GM12865 (cell line): Measurements from ENCODE around the gene HMGB3.

ENCODE experiments used
- DNase-seq: peaks from one replicate; pipeline ENCODE4 v3.0.0; 2010; ENCODE audit warnings: low read depth
- H3K4me3 ChIP-seq: 2 replicates; pipeline ENCODE4 v1.5.1; 2011; ENCODE audit warnings: mild to moderate bottlenecking, low read depth, low read length, control low read depth
- CTCF ChIP-seq: IDR thresholded peaks from 2 replicates; pipeline ENCODE4 v1.5.1; 2011; ENCODE audit warnings: low read length, control low read depth, low read depth, inconsistent platforms; ENCODE audit not compliant: insufficient read depth; ENCODE audit errors: missing control alignments

Gene HMGB3

GRCh38 chrX:151015684-151016083 lies 32.5 kb downstream of the HMGB3 start:
- no peak for DNase-seq
- no peak overlapping the region for H3K4me3 ChIP-seq
- TF ChIP-seq CTCF, result no peak

- no peak for TF ChIP-seq CTCF
- DNase-seq, result no peak
- no peak overlapping the region for H3K4me3 ChIP-seq
Observed at GRCh38 chrX:151019856-151020255, 36.7 kb downstream of the HMGB3 start.

GRCh38 chrX:151030845-151031244 lies 47.7 kb downstream of the HMGB3 start:
- no peak for DNase-seq
- H3K4me3 ChIP-seq, result no peak overlapping the region
- TF ChIP-seq CTCF, result no peak

GRCh38 chrX:151031391-151031975 lies 48.3 kb downstream of the HMGB3 start:
- TF ChIP-seq CTCF, result no peak
- no peak for DNase-seq
- no peak overlapping the region for H3K4me3 ChIP-seq

GRCh38 chrX:151039351-151039750 lies 56.2 kb downstream of the HMGB3 start:
- TF ChIP-seq CTCF, result no peak
- DNase-seq, result no peak

More at GRCh38 chrX:151039351-151039750, 56.2 kb downstream of the HMGB3 start:
- no peak overlapping the region for H3K4me3 ChIP-seq
